Activated naive CD4-positive, alpha-beta T cell treated with anti-CD3 and anti-CD28 coated beads, Interleukin-2, amount 50 U/mL, for 16 hours (primary cell): ENCODE data around the gene CHD1.

Experiments
- DNase-seq: peaks from one replicate; pipeline ENCODE4 v3.0.0-alpha.2; 2020

Gene CHD1

DNA sequence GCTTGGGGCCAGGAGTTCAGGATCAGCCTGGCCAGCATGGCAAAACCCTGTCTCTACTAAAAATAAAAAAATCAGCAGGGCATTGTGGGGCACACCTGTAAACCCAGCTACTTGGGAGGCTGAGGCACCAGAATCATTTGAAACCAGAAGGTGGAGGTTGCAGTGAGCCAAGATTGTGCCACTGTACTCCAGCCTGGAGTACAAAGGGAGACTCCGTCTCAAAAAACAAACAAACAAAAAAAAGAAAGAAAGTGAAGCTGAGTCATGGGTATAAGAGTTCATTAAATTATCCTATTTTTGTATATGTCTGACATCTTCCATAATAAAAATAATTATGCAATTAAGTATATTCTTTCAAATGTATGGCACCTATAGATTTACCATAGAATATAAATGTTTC lies 37.2 kb downstream of the CHD1 start:
- no peak for DNase-seq

DNA sequence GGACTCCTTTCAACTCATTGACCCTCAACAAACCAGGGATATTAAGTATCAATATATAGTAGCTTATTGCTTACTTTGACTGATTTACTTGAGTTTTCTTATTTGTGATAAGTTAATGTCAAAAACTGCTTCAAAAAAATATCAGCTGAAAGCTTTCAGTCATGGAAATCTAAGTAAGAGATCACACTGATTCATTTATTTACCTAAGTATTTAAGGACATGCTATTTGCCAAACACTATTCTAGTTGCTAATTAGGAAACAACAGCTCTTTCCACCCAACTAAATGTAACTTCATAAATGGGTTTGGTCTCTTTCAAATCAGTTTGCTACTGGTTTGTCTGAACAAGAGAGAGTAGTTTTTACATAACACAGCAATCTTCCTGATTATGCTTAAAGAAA lies 48.2 kb downstream of the CHD1 start:
- no peak for DNase-seq

DNA sequence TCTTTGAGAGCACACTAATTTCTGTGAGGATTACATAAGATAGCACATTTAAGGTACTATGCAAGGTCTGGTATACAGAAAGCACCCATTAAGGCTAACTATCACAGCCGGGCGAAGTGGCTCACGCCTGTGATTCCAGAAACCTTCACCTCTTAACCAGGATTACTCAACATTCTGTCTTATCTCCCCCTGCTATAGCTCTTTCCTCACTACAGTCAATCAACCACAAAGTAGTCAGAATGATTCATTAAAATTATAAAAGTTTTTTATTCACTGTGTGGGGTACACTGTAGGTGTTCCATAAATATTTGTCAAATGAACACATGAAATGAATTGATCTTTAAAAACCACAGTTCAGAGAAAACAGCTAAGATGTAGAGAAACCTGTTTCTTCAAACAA lies 48.7 kb downstream of the CHD1 start:
- DNase-seq = peak; percentile 26

DNA sequence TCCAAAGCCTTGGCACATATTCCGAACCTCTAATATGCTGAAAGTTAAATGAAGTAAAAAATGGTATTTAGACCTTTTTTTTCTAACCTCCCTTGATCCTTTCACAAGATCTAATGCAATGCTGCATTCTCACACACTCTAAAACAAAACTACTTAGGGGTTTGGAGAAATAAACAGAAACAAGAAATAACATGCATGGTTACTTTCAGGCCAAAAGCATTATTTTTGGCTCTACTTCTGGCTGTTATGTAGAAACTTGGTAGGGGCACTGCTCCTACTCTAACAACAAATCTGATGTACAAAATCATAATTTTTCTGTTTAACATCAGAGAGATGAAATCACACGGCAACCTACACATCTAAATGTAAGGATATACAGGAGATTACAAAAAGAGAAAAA lies 51.2 kb downstream of the CHD1 start:
- DNase-seq = no peak

DNA sequence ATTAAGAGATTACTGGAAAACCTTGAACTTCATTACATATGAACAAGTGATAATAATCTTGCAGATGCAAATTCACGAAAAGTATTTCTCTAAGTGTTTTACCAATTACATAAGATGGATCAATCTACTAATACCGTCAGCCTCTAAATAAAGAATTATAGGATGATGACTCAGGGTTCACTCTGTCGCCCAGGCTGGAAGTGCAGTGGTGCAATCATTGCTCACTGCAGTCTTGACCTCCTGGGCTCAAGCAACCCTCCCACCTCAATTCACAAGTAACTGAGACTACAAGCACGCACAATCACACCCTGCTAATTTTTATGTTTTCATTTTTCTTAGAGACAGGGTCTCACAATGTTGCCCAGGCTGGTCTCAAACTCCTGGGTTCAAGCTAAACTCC lies 56.1 kb downstream of the CHD1 start:
- no peak for DNase-seq

DNA sequence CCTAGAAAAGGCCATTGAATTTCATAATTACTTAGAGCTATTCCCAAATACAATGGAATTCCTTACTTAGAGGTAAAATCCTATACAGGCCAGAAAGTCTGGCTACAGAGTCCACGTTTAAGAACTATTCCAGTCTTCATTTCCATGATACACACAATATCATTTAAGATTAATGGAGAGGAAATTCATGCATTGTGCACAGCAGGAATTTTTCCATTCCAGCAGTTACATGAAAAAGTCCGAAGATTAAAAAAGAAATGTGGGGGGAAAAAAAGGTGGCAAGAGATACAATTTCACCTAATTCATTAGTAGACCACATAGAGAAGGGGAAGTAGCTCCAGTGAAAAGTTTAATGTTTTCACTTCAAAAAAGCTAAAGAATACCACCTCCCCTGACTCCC lies 63.1 kb downstream of the CHD1 start:
- DNase-seq = no peak

DNA sequence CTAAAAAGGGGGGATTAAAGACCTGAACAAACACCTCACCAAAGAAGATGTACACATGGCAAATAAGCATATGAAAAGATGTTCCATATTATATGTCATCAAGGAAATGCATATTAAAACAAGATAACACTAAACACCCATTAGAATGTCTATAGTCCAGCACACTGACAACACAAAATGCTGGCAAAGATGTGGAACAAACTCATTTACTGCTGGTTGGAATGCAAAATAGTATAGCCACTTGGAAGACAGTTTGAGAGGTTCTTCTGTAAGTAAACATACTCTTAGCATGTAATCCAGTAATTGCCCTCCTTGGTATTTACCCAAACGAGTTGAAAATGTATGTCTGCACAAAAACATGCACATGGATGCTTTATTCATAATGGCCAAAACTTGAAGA lies 81.8 kb downstream of the CHD1 start:
- no peak for DNase-seq

DNA sequence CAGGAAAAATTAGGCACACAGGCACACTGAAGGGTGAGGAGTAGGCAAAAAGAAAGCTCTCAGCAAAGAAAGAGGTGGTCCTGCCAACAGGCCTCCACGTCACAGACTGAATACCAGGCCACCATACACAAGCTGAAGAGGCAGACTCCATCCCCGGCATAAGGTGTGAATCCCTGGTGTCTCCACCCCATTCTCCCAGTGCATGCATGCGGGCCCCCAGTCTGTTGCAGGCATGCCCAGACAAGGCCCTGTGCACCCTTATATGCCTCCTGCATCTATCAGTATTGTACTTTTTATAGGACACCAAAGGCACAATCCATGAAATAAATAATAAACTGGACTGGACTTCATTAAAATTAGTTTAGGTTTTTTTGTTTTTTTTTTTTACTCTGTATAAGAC lies 82.3 kb downstream of the CHD1 start:
- DNase-seq = no peak

DNA sequence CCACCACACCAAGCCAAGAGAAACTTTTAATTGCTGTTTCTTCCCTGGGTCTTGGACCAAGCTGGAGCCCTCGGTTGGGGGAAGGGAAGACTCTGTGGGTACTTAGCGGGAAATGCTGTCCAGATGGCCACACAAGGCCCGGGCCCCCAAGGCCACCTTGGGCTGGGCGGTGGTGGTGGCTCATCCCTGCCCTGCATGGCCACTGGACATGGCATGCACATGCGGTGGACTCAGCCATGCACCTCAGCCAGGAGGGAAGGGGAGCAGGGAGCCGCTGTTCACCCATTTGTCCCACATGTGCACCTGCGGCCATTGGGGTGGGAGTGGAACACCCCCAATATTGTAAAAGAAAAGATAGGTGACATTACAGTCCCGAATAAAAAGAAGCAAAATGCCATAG lies 82.9 kb downstream of the CHD1 start:
- no peak for DNase-seq

DNA sequence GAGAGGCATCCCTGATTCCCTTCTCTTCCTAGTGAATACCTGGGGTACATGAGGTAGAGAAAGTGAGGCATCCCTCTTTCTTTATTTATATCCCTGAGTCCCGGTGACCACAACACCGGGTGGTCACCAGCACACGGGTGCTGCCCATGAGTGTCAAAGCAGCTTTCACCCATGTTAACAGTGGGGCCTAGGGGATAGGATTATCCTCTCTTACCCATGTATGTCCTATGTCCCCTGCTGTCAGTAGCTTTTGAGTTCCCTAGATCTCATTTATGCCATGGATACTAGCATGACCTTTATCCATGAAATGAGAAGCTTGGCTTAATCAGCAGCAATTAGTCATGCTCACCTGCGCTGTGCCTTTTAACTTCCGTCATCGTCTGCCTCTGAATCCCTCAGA lies 83.9 kb downstream of the CHD1 start:
- DNase-seq = no peak

DNA sequence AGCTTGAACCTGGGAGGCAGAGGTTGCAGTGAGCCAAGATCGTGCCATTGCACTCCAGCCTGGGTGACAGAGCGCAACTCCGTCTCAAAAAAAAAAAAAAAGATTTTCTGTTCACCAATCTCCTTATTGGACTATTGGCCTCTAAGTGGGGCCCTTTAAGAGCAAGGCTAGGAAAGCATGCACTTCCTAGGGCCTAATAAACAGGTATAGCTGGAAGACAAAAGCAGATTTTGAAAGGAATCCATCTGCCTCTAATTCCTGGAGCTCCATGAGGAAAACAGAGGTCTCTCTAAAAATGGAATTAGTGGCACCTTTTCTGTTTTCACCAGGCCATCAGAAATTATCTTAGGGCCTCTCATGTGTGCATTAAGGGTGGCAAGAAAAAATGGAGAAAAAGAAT lies 85.3 kb downstream of the CHD1 start:
- DNase-seq = no peak

DNA sequence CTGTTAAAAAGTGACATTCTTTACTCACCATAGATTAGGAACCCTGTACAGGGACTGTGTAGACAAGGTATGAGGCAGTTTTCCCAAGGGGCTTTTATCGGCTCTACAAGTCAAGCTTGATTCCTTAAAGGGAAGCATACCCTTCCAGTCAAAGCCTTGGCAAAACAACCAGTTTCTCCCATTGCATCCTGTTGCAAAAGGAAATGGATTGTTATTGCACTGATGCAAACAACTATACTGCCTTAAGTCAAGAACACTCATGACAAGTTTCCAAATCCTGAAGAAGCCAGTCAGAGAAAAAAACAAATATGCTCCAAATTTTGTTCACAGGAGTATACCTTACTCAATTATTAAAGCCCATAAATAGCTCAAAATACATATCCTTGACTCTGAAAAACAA lies 87.9 kb downstream of the CHD1 start:
- no peak for DNase-seq

DNA sequence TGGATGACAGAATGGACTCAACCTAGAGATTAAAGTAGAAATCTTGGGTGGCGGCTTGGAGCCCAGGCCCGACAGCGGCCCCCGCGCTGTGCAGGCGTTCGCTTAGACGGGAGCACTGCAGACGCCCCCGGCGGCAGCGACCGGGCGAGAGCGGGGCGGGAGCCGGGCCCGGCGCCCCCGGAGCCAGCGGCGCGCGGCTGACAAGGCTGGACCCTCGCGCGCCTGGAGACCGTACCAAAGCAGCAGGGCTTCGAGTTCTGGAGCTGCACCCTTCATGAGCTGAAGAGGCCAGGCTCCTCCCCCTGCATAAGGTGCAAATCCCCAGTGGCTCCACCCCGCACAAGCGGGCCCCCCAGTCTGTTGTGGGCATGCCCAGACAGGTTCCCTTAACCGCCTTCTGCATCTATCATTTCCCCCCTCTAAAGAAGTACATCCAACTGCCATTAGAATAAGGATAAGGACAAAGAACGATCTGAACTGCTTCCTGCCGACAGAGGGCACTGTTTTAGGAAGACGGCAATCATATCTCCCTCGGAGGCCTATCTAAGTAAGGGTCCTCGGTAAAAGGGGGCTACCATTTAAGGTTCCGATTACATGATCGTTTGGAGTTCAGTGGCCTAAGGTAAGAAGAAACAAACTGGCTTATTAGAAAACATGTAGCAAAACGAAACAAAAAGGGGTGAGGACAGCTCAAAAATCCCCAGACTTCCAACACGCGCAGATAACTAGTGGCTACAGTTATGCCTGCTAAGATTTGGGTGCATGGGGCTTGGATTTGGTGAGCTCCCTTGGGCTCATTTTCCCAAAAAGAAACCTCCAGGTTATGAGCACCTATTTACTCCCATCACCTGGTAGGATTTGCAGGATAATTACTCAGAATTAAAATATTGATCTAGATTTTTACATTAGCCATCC lies 89.1 kb downstream of the CHD1 start:
- no peak for DNase-seq

DNA sequence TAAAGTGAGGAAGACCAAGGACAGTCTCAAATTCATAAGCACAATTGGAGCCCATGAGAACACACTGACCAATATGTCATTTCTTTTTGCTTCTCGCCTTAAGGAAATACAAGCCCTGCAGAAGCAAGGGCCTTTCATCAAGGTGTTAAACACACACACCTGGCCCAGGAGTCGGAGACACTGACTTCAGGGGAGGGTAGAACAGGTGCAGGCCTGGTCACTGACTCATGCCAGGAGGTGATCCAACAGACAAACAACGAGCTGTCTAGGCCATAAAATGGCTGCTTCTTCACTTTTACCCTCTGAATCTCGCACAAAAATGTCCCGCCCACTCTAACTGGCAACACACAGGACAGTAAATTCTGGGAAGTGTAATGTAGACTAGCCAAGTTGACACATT lies 92.6 kb downstream of the CHD1 start:
- DNase-seq = no peak

DNA sequence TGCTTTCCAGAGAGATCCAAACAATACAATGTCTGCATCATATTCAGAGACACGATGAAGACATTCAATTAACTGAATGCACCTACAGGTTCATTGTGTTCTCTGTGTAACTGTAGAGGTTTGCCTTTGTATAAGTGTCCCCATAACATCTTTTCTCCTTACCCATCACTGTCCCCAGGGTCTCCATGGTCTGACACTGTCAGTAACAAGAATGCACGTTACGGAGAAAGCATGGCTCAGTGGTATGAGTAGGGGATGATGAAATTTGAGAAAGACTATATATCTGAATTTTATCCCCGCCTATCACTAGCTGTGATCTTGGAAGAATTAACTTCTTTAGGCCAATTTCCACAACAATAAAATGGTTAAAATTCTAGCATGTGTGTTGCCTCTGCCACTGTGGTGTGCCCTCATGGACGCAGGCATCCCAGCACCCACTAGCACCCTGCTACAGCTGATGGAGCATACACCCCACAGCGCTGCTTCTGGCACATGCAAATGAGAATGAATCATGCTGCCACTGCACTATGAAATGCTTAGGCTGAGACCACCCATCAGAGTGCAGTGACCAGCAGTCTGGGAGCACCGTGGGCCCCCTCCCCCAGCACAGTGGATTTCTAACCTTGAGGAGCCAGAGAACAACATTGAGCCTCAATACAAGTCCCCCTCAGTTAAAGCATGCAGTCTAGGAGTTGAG lies 101.1 kb downstream of the CHD1 start:
- no peak for DNase-seq

DNA sequence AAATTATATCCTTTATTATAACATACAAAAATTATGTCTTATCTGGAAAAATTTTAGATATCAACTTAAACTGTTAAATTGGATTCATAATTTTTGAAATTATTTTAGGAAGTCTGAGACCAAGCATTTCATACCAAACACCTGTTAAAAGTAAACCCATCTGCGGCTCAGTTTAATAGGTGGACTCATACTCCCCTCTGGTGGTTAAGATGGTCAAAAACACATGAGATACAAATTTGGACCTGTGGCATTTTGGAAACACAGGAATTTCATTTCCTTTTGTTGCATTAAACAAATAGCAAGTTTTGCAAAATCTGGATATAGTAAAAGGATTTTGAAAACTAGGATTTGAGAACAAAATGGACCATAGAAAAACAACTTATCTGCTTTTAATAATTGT lies 101.6 kb downstream of the CHD1 start:
- no peak for DNase-seq

DNA sequence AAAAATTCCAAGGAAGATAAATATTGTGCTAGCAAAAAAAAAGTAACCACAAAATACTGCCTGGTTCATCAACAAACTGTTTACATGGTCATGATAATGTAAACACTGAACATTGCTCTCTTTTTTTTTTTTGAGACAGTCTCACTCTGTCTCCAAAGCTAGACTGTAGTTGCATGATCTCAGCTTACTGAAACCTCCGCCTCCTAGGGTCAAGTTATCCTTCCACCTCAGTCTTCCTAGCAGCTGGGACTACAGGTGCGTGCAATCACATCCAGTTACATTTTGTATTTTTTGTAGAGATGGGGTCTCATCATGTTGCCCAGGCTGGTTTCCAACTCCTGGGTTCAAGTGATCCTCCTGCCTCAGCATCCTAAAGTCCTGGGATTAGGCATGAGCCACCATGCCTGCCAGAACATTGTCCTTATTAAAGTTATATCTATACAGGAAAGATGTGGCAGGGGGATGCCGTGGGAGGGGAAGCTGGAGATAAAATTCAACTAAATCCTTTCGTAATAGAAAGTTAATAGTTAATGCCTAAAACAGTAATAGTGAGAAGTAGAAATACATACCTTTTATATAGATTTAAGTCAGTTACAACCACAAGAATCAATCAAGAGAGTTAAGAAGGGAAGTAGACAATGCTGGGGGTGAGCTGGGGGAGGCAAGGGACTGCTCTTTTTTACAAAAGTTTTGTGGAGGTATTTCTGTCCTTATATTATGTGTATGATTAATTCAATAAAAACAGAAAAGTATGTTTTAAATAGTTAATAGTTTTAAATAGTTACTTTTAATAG lies 103.0 kb downstream of the CHD1 start:
- no peak for DNase-seq

DNA sequence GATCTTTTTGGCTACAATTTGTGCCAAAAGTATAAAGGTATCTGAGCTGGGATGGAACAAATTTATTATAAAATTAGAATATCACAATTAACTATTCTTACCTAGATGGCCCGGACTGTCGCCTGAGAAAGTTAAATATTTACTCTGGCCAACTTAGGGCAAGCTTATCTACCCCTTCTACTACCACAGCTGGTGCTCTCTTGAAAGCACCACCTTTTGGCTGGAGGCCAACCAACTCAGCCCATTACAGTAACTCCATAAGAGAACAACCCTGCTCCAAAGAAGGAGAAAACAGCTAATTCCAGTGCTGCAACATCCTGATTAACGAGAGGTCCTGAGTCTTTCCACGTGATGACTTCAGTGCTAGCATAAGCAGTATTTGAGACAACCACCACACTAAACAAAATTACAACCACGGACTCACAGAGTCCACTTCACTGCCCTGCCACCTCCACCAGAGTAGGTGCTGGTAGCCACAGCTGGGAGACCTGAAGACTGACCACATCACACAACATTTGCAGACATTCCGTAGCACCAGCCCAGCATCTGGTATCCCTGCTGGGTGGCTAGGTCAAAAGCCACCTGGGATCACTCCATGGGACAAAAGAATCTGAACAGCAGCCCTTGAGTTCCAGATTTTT lies 112.1 kb downstream of the CHD1 start:
- no peak for DNase-seq

DNA sequence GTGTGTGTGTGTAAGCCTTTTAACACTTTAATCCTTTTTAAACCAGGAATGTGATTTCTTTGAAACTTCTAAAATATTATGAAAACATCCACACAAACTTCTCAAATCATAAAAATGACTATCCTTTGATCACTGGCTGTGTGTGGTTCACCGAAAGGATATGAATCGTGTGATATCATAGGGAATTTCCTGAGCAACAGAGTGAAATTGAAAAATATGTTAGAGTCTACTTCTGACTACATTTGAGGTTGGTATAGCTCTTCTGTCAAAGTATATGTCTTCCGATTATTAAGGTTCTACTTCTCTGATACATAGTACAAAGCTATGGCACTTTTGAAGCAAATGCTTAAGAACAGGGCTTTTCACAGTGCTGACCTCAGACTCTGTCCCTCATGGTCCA lies 115.1 kb downstream of the CHD1 start:
- DNase-seq = no peak

DNA sequence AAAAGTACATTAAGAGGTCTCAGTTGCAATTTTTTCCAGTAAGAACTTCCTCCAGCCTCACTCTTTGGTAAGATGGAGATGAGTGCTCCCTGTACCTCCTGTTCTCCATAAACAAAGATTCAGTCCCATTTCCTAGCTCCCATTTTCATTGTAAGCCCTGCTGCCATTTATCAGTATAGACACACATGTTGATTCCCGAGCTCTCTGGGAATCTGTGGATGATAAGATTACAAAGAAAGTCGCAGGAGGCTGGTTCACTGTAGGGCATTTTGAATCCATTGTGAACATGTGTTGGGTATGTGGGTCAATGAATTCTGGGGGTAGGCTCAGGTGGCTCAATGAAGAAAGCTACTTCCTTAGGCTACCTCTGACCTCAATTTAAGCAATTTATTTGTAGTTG lies 118.6 kb downstream of the CHD1 start:
- no peak for DNase-seq

DNA sequence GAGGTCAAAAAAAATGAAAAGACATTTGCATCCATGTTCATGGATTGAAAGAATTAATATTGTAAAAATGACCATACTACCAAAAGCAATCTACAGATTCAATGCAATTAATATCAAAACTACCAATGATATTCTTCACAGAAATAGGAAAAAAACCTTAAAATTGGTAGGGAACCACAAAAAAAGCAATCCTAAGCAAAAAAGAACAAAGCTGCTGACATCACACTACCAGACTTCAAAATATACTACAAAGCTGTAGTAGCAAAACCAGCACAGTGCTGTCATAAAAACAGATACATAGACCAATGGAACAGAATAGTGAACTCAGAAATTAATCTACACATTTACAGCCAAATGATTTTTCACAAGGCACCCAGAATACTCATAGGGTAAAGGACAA lies 121.0 kb downstream of the CHD1 start:
- DNase-seq = no peak

DNA sequence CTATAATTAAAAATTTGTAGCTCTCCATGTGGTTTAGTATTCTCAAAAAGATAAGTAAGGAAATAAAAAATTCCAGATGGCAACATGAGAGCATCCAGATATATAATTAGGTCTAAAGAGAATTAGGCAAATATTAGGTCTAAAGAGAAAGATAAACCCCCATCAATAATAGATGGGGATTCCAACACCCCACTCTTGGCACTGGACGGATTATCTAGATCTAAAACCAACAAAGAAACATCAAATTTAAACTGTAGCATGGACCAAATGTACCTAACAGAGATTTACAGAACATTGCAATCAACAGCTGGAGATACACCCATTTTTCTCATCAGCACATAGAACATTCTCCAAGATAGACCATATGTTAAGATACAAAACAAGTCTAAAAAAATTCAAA lies 123.7 kb downstream of the CHD1 start:
- DNase-seq = no peak

DNA sequence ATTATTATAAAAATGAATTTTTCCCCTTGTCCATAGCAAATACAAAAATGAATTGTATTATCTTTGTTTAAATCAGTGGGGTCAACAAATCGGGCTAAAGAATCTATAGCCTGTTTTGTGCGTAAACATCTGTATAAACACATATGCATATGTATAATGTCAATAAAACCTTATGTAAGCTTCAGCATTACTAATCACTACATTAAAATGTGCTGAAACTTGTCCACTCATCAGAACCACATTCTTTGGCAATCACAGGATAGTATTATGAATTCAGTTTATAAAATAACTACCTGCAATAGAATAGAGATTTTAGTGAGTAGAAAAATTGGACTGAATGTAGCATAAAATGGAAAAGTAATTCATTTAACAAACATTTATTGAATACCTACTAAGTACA lies 124.7 kb downstream of the CHD1 start:
- no peak for DNase-seq
